HUES6 (cell line): ENCODE data around the gene CDK14.

Experiments used
- H3K27ac ChIP-seq: 2 replicates; pipeline ENCODE4 v1.7.0; 2013; ENCODE audit warnings: low read depth, mild to moderate bottlenecking, low read length, inconsistent platforms
- H3K27me3 ChIP-seq: 2 replicates; pipeline ENCODE4 v1.6.1; 2013; ENCODE audit warnings: low read length; ENCODE audit not compliant: control insufficient read depth, insufficient read depth
- H3K36me3 ChIP-seq: 2 replicates; pipeline ENCODE4 v1.6.1; 2013; ENCODE audit warnings: low read length; ENCODE audit not compliant: control insufficient read depth, insufficient read depth
- H3K4me1 ChIP-seq: 2 replicates; pipeline ENCODE4 v1.6.1; 2013; ENCODE audit warnings: low read length; ENCODE audit not compliant: control insufficient read depth, insufficient read depth
- H3K4me3 ChIP-seq: 2 replicates; pipeline ENCODE4 v1.5.1; 2013; ENCODE audit warnings: low read depth, low read length
- H3K9ac ChIP-seq: one replicate; pipeline ENCODE4 v1.6.1; 2013; ENCODE audit warnings: mild to moderate bottlenecking, low read length
- H3K9me3 ChIP-seq: 2 replicates; pipeline ENCODE4 v1.6.1; 2013; ENCODE audit warnings: low read depth, low read length; ENCODE audit not compliant: control insufficient read depth, insufficient read depth

Gene CDK14

GRCh38 chr7:90705391-90706071, 109.4 kb downstream of the CDK14 start:
- peaks cover 36% of the 10 kb centered on the region for H3K4me1 ChIP-seq
- H3K9me3 ChIP-seq, result no peaks in the 10 kb centered on the region
- H3K27ac ChIP-seq, result no peak overlapping the region
- no peak overlapping the region for H3K9ac ChIP-seq
- H3K36me3 ChIP-seq, result no peaks in the 10 kb centered on the region
- H3K4me3 ChIP-seq, result no peak overlapping the region
- no peaks in the 10 kb centered on the region for H3K27me3 ChIP-seq

- H3K4me1 ChIP-seq, result peaks cover 39% of the 10 kb centered on the region
- no peak overlapping the region for H3K9ac ChIP-seq
- H3K4me3 ChIP-seq, result no peak overlapping the region
- no peak overlapping the region for H3K27ac ChIP-seq
- no peaks in the 10 kb centered on the region for H3K36me3 ChIP-seq
- H3K27me3 ChIP-seq, result no peaks in the 10 kb centered on the region
- no peaks in the 10 kb centered on the region for H3K9me3 ChIP-seq
These were observed 110.1 kb downstream of the CDK14 start for GRCh38 chr7:90706072-90706716.

GRCh38 chr7:90708841-90709317, 112.8 kb downstream of the CDK14 start:
- H3K9ac ChIP-seq, result no peak overlapping the region

GRCh38 chr7:90709501-90710465, 113.7 kb downstream of the CDK14 start:
- Histone ChIP-seq H3K4me3 (no peak overlapping the region), H3K27ac (no peak overlapping the region), H3K36me3 (no peaks in the 10 kb centered on the region), H3K9me3 (0 out of 2 replicates have a peak, but pooled peaks cover 4% of the 10 kb centered on the region), H3K4me1 (peaks cover 31% of the 10 kb centered on the region), H3K9ac (no peak overlapping the region), H3K27me3 (no peaks in the 10 kb centered on the region)

More at GRCh38 chr7:90708841-90709317, 112.8 kb downstream of the CDK14 start:
- Histone ChIP-seq H3K36me3 (no peaks in the 10 kb centered on the region), H3K27me3 (no peaks in the 10 kb centered on the region), H3K4me1 (peaks cover 31% of the 10 kb centered on the region), H3K4me3 (no peak overlapping the region), H3K27ac (peak overlapping the region; percentile 21; the same call in 1 of the 2 replicates), H3K9me3 (no peaks in the 10 kb centered on the region)

GRCh38 chr7:90710466-90710850, 114.3 kb downstream of the CDK14 start:
- Histone ChIP-seq H3K27ac (no peak overlapping the region), H3K27me3 (no peaks in the 10 kb centered on the region), H3K9me3 (0 out of 2 replicates have a peak, but pooled peaks cover 4% of the 10 kb centered on the region), H3K4me1 (peaks cover 30% of the 10 kb centered on the region), H3K4me3 (no peak overlapping the region), H3K36me3 (no peaks in the 10 kb centered on the region), H3K9ac (no peak overlapping the region)

GRCh38 chr7:90713628-90714027, 117.5 kb downstream of the CDK14 start:
- no peak overlapping the region for H3K27ac ChIP-seq

GRCh38 chr7:90715067-90715466, 118.9 kb downstream of the CDK14 start:
- H3K4me3 ChIP-seq, result no peak overlapping the region
- H3K4me1 ChIP-seq, result peaks cover 7% of the 10 kb centered on the region
- H3K27ac ChIP-seq, result no peak overlapping the region
- H3K9me3 ChIP-seq, result 0 out of 2 replicates have a peak, but pooled peaks cover 4% of the 10 kb centered on the region
- H3K9ac ChIP-seq, result no peak overlapping the region
- H3K36me3 ChIP-seq, result no peaks in the 10 kb centered on the region
- no peaks in the 10 kb centered on the region for H3K27me3 ChIP-seq

More at GRCh38 chr7:90713628-90714027, 117.5 kb downstream of the CDK14 start:
- H3K4me1 ChIP-seq, result peaks cover 20% of the 10 kb centered on the region
- H3K9ac ChIP-seq, result no peak overlapping the region
- 0 out of 2 replicates have a peak, but pooled peaks cover 4% of the 10 kb centered on the region for H3K9me3 ChIP-seq
- H3K27me3 ChIP-seq, result no peaks in the 10 kb centered on the region
- no peaks in the 10 kb centered on the region for H3K36me3 ChIP-seq
- no peak overlapping the region for H3K4me3 ChIP-seq

- Histone ChIP-seq H3K9me3 (0 out of 2 replicates have a peak, but pooled peaks cover 4% of the 10 kb centered on the region), H3K4me3 (no peak overlapping the region), H3K27me3 (no peaks in the 10 kb centered on the region), H3K36me3 (no peaks in the 10 kb centered on the region), H3K4me1 (no peaks in the 10 kb centered on the region; the same call in 1 of the 2 replicates), H3K27ac (no peak overlapping the region), H3K9ac (no peak overlapping the region)
These were observed 121.4 kb downstream of the CDK14 start for GRCh38 chr7:90717296-90718060.

- no peaks in the 10 kb centered on the region for H3K4me1 ChIP-seq
- H3K4me3 ChIP-seq, result no peak overlapping the region
- H3K27ac ChIP-seq, result no peak overlapping the region
These were observed 123.0 kb downstream of the CDK14 start for GRCh38 chr7:90719155-90719554.

More at GRCh38 chr7:90719155-90719554, 123.0 kb downstream of the CDK14 start:
- no peaks in the 10 kb centered on the region for H3K27me3 ChIP-seq
- H3K9ac ChIP-seq, result no peak overlapping the region
- 0 out of 2 replicates have a peak, but pooled peaks cover 4% of the 10 kb centered on the region for H3K9me3 ChIP-seq
- H3K36me3 ChIP-seq, result no peaks in the 10 kb centered on the region
